ENCODE data around the gene NWD2.
A peak's percentile ranks its signal among the peaks of the same experiment; 100 is the strongest.

The NWD2 gene

GRCh38 chr4:37446016-37446415, 201.5 kb downstream of the NWD2 start:
- no peak for DNase-seq (ENCODE audit: low spot score)
- Mint-ChIP-seq H3K27ac (no peak overlapping the region), H3K9me3 (no peaks in the 10 kb centered on the region), H3K36me3 (ENCODE audit: low read depth) (no peaks in the 10 kb centered on the region), H3K4me1 (ENCODE audit: low read depth) (no peaks in the 10 kb centered on the region), H3K4me3 (no peak overlapping the region), H3K27me3 (ENCODE audit: low read depth) (peaks cover 14% of the 10 kb centered on the region)

DNA sequence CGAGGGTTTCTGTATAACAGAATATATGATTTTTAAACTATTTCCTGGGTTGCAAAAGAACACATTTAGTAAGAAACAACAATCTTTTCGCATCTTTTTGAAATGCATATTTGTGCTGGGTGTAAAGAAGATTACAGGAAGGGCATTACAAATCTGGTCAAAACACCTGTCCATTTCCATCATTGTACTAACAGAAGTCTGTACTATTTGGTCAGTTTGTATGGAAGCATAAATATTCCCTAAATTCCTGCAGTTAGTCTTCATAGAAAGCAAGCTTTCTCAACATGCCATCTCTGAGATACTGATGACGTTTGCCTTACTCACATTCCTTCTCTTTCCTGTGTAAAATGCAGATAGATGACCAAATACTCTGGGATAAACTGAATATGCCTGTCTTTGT, 203.3 kb downstream of the NWD2 start:
- no peak for DNase-seq (ENCODE audit: low spot score)
- Mint-ChIP-seq H3K4me3 (no peak overlapping the region), H3K9me3 (no peaks in the 10 kb centered on the region), H3K27ac (no peak overlapping the region), H3K27me3 (ENCODE audit: low read depth) (peaks cover 20% of the 10 kb centered on the region), H3K4me1 (ENCODE audit: low read depth) (peaks cover 2% of the 10 kb centered on the region), H3K36me3 (ENCODE audit: low read depth) (no peaks in the 10 kb centered on the region)

GRCh38 chr4:37450309-37450708, 205.8 kb downstream of the NWD2 start:
- Mint-ChIP-seq H3K9me3 (no peaks in the 10 kb centered on the region), H3K4me3 (no peak overlapping the region), H3K27me3 (ENCODE audit: low read depth) (peaks cover 37% of the 10 kb centered on the region), H3K27ac (no peak overlapping the region), H3K4me1 (ENCODE audit: low read depth) (peaks cover 9% of the 10 kb centered on the region), H3K36me3 (ENCODE audit: low read depth) (no peaks in the 10 kb centered on the region)
- DNase-seq (ENCODE audit: low spot score) = no peak

GRCh38 chr4:37450911-37451310, 206.4 kb downstream of the NWD2 start:
- no peaks in the 10 kb centered on the region for H3K9me3 Mint-ChIP-seq
- H3K27me3 Mint-ChIP-seq (ENCODE audit: low read depth) = peaks cover 43% of the 10 kb centered on the region

DNA sequence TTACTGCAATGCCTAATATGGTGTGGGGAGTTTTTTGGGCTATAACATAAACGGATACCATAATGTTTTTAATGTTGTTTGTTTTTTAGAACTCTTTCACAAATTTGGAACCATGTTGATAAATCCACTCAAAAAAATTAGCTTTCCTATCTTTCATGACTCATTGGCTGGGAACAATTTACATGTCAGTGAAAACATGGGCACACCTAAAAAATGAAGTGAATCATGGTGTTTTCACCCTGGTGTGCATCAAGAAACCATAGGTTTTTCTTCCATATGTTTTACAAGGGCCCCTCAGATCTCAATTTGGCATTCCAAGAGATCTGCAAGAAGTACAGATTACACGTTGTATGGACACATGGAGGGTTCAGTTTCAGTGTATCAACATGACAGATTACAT, 207.1 kb downstream of the NWD2 start:
- Mint-ChIP-seq H3K36me3 (ENCODE audit: low read depth) (no peaks in the 10 kb centered on the region), H3K27ac (no peak overlapping the region), H3K4me1 (ENCODE audit: low read depth) (peaks cover 9% of the 10 kb centered on the region), H3K9me3 (no peaks in the 10 kb centered on the region), H3K4me3 (no peak overlapping the region), H3K27me3 (ENCODE audit: low read depth) (peaks cover 50% of the 10 kb centered on the region)
- DNase-seq (ENCODE audit: low spot score) = no peak

More at GRCh38 chr4:37450911-37451310, 206.4 kb downstream of the NWD2 start:
- Mint-ChIP-seq H3K4me1 (ENCODE audit: low read depth) (peaks cover 9% of the 10 kb centered on the region), H3K27ac (no peak overlapping the region), H3K36me3 (ENCODE audit: low read depth) (no peaks in the 10 kb centered on the region), H3K4me3 (no peak overlapping the region)
- no peak for DNase-seq (ENCODE audit: low spot score)

DNA sequence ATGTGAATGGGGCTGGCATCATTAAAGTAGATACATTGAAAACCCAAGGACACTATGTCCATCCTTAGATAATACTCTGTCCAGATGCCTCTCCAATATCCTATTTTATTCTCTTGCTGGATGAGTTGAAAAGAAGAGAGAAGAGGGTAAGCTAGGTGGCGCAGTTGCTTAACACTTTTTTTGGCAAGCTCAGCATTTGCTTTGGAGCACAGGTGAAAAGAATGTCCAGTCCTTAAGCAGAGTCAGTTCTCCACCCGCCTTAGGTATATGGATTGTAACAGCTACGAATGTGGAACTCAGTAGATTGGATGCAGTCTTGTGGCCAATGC, 208.4 kb downstream of the NWD2 start:
- no peaks in the 10 kb centered on the region for H3K9me3 Mint-ChIP-seq
- peaks cover 54% of the 10 kb centered on the region for H3K27me3 Mint-ChIP-seq (ENCODE audit: low read depth)
- no peak overlapping the region for H3K27ac Mint-ChIP-seq
- DNase-seq (ENCODE audit: low spot score) = no peak
- peak overlapping the region; percentile 72 for H3K4me3 Mint-ChIP-seq
- H3K36me3 Mint-ChIP-seq (ENCODE audit: low read depth) = no peaks in the 10 kb centered on the region
- H3K4me1 Mint-ChIP-seq (ENCODE audit: low read depth) = peaks cover 9% of the 10 kb centered on the region

DNA sequence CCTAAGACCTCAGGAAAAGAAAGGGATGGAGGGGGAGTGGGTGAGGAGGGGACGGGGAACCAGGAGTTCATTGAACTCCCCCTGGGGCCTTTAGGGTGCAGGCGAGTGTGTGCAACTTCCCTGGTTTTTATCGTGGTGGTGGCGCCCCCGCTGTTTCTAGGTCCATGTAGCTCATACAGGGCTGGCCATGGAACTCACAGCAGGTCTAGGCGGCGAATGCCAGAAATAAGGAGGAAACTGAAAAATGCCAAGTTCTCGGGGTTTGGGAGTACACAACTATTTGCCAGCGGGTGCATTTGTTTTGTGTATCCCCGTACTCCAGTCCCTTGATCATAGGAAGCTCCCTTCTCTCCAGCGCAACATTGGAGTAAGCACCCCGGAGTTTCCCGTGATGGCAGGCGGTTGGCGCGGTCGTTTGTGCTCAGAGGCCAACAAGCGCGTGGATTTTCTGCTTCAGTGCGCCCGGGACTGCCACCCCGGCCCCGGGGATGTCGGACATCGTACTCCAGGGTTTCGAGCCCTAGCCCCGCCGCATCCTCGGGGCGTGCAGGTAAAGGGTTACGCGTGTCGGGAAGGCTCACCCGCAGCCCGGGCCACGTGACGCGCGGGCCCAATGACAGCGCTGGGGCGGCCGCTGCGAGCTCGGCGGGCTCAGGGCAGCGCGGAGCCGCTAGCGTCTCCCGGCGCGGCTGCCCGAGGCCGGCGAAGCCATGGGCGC, 208.9 kb downstream of the NWD2 start:
- Mint-ChIP-seq H3K36me3 (ENCODE audit: low read depth) (no peaks in the 10 kb centered on the region), H3K27ac (no peak overlapping the region), H3K4me1 (ENCODE audit: low read depth) (peaks cover 9% of the 10 kb centered on the region), H3K4me3 (peak overlapping the region; percentile 72), H3K9me3 (no peaks in the 10 kb centered on the region), H3K27me3 (ENCODE audit: low read depth) (peaks cover 56% of the 10 kb centered on the region)
- DNase-seq (ENCODE audit: low spot score) = peak; percentile 46

- H3K27me3 Mint-ChIP-seq (ENCODE audit: low read depth) = peaks cover 56% of the 10 kb centered on the region
- H3K27ac Mint-ChIP-seq = no peak overlapping the region
Observed at GRCh38 chr4:37453999-37454800, 209.7 kb downstream of the NWD2 start.

DNA sequence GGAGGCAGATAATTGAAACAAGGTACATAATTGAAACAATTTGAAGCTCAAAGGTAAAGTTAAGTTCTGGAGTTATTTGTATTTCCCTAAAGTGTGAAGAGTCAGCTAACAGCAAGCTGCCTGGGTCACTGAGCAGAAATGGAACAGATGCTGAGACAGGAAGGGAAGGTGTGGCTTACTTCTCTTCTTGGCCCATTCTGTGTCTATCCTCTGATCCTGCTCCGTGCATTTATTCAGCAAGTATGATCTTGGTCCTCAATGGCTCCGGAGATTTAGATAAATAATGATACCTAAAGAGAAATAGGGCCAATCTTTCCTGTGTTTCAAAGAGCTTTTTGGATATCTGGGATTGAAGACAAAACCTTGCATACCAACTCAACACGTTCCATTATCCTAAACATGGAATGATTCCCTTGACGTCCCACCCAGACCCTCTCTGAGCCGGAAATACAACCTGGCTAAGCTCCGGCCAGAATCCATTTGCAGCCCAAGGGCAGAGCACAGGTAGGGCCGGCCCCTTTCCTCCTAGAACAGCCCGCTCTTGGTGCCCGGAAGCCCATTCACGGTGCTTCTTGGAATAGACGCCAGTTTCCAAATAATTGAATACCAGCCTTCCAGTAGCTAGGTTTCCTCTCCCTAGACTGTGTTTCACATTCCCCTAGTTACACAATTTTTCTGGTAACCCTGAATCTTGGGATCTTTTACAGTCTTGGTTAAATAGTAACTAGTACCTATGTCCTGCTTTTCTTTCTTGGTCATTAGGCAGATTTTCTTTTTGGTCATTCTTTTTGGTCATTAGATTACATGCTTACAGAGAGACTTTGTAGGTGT, 211.0 kb downstream of the NWD2 start:
- H3K36me3 Mint-ChIP-seq (ENCODE audit: low read depth) = no peaks in the 10 kb centered on the region
- peaks cover 9% of the 10 kb centered on the region for H3K4me1 Mint-ChIP-seq (ENCODE audit: low read depth)
- no peaks in the 10 kb centered on the region for H3K9me3 Mint-ChIP-seq
- no peak for DNase-seq (ENCODE audit: low spot score)
- no peak overlapping the region for H3K4me3 Mint-ChIP-seq
- H3K27me3 Mint-ChIP-seq (ENCODE audit: low read depth) = peaks cover 54% of the 10 kb centered on the region
- H3K27ac Mint-ChIP-seq = no peak overlapping the region

More at GRCh38 chr4:37453999-37454800, 209.7 kb downstream of the NWD2 start:
- no peak for DNase-seq (ENCODE audit: low spot score)
- Mint-ChIP-seq H3K4me3 (peak overlapping the region; percentile 57), H3K9me3 (no peaks in the 10 kb centered on the region), H3K36me3 (ENCODE audit: low read depth) (no peaks in the 10 kb centered on the region), H3K4me1 (ENCODE audit: low read depth) (peaks cover 9% of the 10 kb centered on the region)

DNA sequence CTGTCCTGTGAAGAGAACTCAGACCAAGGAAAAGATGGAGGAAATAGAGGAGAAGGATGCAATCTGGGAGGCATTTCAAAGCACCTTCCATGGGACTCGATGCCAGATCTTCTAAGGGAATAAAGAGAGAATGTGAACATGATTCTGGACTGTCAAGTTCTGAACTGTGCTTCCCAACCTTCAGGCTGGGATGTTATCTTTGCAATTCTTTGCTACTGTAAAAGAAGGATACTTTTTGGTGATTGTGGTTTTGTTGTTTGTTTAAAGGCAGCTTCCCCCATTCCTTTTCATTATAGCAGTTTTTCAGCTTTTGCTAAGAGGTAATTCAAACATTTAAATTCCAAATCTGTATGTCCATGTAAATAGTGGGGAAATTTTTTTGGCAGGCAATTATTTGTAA, 217.3 kb downstream of the NWD2 start:
- H3K9me3 Mint-ChIP-seq = no peaks in the 10 kb centered on the region
- DNase-seq (ENCODE audit: low spot score) = no peak
- H3K4me3 Mint-ChIP-seq = no peak overlapping the region
- H3K27me3 Mint-ChIP-seq (ENCODE audit: low read depth) = peaks cover 16% of the 10 kb centered on the region
- H3K27ac Mint-ChIP-seq = no peak overlapping the region
- H3K36me3 Mint-ChIP-seq (ENCODE audit: low read depth) = no peaks in the 10 kb centered on the region
- H3K4me1 Mint-ChIP-seq (ENCODE audit: low read depth) = no peaks in the 10 kb centered on the region

DNA sequence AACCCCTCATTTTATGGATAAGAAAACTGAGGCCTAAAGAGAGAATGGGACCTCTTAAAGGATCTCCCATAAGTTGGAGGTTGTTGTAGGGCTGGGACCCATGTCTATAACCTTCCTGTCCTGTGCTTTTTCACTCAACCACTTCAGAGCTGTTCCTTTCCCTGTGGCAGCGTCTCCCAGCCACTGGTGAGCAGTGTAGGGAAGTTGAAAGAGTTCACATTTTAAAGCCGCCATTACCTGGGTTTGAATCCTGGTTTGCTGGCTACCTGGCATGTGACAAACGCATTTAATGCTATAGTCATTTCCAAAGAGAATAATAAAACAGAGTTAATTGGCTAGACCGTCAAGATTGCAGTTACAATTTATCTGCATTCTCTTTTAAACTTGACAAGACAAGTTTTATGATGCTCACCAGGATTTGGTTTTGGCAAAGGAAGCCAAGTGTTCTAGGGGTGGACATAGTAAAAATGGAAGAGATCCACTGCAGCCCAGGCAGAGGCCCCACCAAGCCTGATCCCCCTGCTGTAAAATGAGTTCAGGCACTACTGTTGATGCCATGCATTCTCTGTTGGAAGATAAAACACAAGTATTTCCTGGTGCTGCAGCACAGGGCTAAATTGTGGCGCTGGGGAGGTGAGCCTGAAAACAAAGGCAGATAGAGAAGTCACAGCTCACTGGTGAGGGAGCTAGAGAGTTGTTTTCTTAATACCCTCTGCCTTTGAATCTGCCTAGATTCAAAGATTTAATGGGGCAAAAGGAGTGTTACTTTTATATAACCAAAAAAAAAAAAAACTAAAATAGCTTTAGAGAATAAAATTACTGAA, 218.7 kb downstream of the NWD2 start:
- no peak overlapping the region for H3K27ac Mint-ChIP-seq
- no peaks in the 10 kb centered on the region for H3K36me3 Mint-ChIP-seq (ENCODE audit: low read depth)
- no peak for DNase-seq (ENCODE audit: low spot score)
- no peak overlapping the region for H3K4me3 Mint-ChIP-seq
- H3K27me3 Mint-ChIP-seq (ENCODE audit: low read depth) = peaks cover 10% of the 10 kb centered on the region
- no peaks in the 10 kb centered on the region for H3K9me3 Mint-ChIP-seq
- H3K4me1 Mint-ChIP-seq (ENCODE audit: low read depth) = no peaks in the 10 kb centered on the region

DNA sequence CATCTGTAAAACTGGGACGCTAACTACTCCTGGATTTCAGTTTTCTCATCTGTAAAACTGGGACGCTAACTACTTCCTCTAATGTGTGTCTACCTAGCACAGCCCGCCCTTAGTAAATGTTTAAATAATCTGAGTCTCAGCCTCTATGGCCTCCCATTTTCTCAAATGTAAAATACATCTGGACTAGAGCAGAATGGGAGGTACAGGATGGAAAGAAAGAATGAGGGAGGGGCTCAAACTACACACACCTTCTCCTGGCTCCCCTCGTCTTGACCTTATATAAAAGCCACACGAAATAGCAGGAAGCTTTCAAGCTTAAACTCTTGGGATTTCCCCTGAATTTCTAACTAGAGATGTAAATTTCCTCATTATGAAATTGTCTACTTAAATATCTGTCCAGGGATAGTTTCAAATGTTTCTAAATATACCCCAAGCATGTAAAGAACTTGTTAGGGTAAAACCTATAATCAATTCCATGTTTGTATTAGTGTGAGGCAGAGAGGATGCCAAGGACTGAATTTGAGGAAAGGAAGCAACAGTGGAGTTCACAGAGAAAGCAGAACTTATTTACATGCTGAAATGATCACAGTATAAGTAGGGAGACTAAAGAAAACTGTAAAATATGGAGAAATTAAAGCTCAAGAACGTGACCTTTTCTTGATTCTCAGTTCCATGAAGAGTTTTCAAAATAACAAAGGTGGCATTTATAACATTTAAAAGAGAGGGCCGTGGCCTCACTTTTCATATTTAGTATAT, 220.0 kb downstream of the NWD2 start:
- H3K4me1 Mint-ChIP-seq (ENCODE audit: low read depth) = no peaks in the 10 kb centered on the region
- H3K9me3 Mint-ChIP-seq = no peaks in the 10 kb centered on the region
- H3K36me3 Mint-ChIP-seq (ENCODE audit: low read depth) = no peaks in the 10 kb centered on the region
- H3K27ac Mint-ChIP-seq = no peak overlapping the region
- no peak for DNase-seq (ENCODE audit: low spot score)
- peaks cover 10% of the 10 kb centered on the region for H3K27me3 Mint-ChIP-seq (ENCODE audit: low read depth)
- H3K4me3 Mint-ChIP-seq = no peak overlapping the region

GRCh38 chr4:37465296-37465695, 220.8 kb downstream of the NWD2 start:
- H3K4me1 Mint-ChIP-seq (ENCODE audit: low read depth) = no peaks in the 10 kb centered on the region
- DNase-seq (ENCODE audit: low spot score) = no peak
- H3K27me3 Mint-ChIP-seq (ENCODE audit: low read depth) = peaks cover 15% of the 10 kb centered on the region
- H3K27ac Mint-ChIP-seq = no peak overlapping the region
- no peak overlapping the region for H3K4me3 Mint-ChIP-seq
- no peaks in the 10 kb centered on the region for H3K36me3 Mint-ChIP-seq (ENCODE audit: low read depth)
- H3K9me3 Mint-ChIP-seq = no peaks in the 10 kb centered on the region
